NCI-H2196 (cell line): ENCODE results near the gene GAS2L2.
"Not testable (repeated sequence)": the region's sequence is repeated elsewhere in the genome, so short reads cannot be mapped to it uniquely, and the experiment has no call there.

ENCODE experiments used
- DNase-seq: peaks from one replicate; lab custom pipeline; 2025; ENCODE audit not compliant: unreplicated experiment; lab: John Stamatoyannopoulos, UW

The GAS2L2 gene

DNA sequence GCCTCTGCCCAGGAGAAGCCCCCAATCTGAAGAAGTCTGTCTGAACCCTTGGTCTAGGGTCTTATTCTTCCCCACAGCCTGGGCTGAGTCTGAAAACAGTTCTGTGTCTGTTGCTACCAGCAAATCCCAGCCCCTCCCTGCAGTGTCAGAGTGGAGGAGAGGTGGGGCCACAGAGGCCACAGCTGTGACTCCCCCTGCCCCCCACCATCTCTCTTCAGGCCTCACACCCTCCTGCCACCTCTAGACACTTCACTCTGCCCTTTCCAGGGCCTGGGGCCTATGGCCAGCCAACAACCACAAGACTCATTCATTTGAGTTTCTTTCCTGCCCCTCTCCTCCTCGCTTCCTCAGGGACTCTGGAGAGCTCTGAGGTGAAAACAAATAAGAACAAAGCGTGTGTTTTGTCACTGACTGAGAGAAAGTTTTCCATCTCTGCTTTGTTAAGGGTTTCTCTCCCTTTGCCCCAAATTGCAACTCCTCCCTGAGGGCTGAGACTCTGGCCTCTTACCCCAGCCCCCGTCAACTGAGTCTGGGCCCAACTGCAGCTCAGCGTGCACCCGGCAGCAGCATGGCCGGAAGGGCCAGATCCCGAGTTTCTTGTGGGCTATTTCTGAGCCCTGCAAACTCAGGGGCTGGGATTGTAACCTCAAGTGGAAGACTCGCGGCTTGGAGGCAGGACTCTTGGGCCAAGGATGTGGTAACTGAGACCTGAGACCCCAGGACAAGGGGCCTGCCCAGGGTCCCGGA lies 20.8 kb upstream of the GAS2L2 start:
- DNase-seq = no peak

DNA sequence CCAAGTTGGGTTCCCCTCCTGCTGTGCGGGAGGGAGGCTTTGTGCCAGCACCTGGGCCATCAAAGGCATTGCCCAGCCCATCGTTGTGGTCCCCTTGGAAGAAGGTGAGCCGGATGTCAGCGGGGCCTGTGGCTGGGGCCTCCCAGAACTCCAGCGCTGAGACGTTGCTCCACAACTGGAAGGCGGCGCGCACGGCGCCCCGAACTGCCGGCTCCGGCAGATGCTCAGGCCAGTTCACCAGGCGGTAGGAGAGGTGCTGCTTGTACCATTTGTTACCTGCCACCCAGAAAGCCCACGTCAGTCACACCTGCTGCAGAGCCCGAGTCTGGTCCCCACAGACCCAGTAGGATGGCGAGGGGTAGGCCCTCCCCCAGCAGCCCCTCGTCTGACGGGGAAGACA lies 20.1 kb upstream of the GAS2L2 start:
- DNase-seq = no peak

DNA sequence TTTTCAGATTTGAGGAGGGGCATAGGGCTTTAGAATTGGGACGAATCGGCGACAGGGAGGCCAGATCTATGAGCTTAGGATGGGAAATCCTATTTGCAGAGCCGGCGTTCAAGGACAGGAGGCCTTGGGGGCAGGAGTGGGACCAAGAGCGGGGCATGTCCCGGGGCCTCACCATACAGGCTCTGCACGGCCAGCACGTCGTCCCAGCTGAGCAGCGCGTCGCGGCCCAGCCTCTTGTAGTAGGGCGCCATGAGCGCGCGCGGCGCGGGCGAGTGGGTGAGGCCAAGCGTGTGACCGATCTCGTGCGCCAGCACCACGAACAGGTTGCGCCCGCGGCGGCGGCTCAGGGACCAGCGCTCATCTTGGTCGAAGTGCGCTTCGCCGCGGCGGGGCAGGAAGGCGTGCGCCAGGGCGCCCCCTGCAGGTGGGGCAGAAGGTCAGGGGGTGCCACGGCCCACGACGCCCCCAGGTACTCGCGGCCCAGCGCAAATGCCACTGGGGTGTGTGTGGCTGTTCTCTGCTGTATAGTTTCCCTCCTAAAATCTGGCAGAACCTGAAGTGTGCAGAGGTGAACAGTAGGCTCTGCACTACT lies 17.0 kb upstream of the GAS2L2 start:
- no peak for DNase-seq

DNA sequence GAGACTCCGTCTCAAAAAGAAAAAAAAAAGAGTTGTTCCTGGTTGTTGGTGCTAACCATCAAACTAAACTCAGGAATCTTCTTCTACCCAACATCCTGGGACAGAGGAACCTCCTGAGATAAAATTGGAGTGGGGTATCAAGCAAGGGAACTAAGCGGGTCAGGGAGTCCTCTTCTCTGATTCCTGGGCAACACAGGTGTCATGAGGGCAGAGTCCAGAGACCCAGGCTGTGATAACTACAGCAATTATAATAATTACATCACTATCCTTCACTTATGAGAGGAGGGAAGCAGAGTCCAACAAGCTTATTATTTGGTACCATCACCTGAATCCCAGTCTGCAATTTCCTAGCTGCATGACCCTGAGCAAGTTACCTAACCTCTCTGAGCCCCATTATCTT lies 15.8 kb upstream of the GAS2L2 start:
- DNase-seq = no peak

DNA sequence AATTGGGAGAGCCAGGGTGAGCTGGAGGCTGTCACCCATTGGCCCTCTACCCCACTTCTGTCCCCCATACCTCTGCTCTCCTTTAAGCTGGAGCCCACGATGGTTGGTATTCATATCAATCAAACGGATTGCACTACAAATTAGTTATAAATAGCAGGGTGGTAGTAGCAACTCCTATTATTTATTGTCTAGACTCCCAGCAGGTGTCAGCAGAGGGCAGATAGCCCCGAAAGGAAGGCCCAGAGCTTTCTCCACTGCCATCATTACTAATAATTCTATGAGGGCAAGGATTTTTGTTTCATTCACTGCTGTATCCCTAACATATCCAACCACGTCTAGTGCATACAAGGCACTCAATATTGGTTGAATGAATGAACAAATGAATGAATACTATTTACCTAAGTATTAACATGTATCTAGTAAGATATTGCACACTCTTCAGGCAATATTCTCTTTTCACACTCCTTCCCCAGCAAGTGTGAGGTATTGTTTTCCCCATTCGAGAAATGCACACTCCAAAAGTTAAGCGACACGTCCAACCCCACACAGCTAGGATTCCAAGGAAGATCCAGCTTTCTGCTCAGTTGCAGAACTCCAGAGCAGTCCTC lies 14.0 kb upstream of the GAS2L2 start:
- DNase-seq = peak; percentile 15

DNA sequence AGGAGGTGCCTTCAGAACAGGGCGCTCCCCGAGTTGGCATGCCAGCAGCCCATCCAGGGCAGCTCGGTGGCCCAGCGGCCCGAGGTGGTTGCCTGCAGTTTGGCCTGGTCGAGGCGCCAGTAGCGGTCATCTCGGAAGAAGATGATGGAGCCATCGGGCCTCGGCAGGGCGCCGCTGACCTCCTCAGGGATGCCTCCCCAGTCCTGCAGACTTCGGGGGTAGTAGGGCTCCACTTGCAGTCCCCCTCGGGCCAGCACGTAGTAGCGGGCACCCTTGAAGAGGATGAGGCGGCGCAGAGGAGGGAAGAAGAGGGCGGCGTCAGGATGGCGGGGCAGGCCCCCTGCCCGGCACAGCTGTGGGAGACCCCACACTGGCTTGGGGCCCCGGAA lies 13.4 kb upstream of the GAS2L2 start:
- no peak for DNase-seq

DNA sequence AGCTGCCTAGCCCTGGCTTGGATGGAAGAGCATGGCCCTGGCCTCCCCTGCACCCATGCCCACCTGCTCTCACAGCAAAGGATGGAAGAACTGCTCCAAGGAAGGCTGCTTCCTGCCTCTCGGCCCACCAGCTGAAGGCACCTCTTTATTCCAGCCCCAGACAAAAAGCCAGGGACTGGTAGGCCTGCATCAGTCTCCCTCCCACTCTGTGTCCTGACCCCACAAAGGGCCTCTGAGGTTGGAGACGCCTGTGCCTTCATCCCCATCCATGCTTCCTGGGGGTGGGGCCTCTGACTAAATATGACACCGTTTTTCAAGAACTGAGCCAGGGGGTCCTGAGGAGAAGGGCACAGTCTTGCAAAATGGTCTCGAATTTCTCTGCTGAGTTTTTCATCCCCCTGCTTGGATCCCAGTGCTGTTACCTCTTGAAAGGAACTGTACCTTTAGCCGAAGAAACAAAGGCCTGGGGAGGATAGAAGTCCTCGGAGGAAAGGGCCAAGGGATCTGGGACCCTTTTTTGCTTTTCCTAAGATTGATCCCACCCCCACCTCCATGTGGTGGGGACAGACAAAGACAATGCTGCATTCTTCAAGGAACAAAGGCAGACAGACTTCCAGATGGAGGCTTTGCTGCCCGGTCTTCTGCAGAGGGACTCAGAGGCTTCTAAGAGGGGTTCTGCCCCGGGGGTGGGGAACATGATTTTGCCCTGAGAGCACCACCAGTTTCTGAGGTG lies 12.9 kb upstream of the GAS2L2 start:
- no peak for DNase-seq

DNA sequence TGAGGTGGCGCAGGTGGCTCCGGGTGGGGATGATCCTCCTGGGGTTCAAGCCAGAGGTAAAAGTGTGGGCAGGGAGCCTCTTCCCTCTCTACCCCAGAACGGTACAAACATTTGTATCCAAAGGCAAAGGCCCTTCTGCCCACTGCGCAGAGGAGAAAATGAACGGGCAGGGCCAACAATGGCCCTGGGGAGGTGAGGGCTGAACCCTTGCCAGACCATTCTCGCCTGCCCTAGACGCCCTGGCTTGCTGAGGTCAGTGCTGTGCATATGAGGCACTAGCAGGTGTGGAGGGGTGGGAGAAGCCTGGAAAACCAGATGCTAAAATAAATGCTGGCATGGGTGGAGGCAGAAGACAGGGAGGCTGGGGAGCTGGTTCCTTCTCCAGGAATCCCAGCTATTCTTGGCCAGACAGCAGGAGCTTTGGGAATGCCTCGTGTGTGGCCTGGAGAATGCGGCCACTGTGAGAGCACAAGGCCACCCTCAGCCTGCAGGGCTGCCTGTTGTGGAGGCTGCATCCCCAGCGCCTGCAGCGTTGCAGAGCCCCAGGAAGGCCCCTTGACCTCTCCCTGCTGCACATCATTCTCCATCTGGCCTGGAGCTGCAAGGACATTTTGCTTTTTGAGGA lies 12.2 kb upstream of the GAS2L2 start:
- DNase-seq = no peak

DNA sequence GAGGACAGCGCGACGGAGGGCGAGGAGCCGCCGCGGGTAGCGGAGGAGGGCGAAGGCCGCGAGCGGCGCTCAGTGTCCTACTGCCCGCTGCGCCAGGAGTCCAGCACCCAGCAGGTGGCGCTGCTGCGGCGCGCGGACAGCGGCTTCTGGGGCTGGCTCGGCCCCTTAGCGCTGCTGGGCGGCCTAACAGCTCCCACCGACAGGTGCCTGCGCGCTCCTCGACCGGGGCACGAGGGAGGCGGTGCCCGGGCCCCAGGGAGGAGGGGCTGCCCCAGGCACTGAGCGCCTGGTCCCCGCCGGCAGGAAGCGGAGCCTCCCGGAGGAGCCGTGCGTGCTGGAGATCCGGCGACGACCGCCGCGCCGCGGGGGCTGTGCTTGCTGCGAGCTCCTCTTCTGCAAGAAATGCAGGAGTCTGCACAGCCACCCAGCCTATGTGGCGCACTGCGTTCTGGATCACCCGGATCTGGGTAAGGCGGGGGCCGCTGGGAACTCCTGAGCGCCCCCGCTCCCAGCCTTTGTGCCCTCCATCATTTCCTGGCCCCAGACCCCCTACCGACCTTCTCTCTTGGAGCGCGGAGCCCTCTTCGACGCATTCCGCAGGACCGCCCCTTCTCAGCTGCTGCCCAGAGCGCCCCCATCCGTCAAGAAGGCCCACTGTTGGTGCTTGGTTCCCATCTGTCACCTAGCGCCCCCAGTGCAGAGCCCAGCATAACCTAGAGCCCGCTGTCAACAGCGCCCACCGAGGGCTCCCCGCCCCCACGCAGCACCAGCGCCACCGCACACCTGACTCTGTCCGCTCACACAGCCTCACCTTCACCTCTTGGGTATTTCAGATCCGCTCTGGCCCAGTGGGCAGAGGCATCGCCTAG lies 11.3 kb upstream of the GAS2L2 start:
- peak; percentile 86 for DNase-seq

DNA sequence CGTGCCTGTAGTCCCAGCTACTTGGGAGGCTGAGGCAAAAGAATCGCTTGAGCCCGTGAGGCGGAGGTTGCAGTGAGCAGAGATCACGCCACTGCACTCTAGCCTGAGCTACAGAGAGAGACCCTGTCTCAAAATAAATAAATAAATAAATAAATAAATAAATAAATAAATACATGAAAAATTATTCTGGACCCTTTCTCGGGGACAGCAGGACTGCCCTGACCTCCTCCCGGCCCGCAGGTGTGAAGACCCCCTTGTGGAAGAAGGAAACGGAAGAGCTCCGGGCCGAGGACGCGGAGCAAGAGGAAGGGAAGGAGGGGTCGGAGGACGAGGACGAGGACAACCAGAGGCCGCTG lies 10.7 kb upstream of the GAS2L2 start:
- DNase-seq = no peak

DNA sequence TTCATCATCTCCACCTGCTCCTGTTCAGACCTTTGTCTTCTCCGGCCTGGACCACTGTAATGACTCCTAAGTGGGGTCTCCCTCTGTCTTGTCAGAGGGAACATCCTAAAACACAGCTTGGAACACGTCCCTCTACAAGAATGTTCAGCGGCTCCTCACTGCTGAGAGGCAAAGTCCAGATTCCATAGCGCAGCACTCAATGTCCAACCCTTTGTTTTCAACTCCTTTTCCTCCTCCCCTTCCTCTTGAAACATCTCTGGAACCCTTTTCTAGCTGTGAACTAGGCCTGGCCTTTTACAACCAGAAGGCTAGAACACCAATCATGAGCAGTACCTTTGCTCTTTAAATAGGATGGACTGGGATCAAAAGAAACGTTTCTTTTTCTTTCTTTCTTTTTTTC lies 8.6 kb upstream of the GAS2L2 start:
- DNase-seq = no peak

DNA sequence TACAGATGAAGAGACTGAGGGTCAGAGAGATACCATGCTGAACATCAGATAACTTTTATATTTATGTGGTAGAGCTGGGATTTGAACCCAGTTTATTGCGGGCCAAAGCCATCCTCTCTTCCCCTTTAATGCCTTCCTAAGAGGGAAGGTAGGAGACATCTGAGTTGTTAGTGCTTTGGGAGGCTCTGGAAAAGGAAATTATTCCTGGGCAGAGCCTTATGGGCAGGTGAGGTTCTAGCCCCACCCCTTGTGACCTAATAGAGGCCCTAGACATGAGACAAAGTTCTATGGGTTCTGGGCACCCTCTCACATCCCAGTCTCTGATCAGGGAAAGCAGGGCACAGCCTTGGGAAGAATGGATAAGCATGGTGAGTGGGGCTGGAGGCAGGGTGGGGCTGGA lies 7.5 kb upstream of the GAS2L2 start, which contains the start of gene C17orf50:
TSS of gene C17orf50 (plus strand) at position 301 of the 400 bp plus-strand sequence. CDS start at position 356, 55 bp downstream.
- no peak for DNase-seq

DNA sequence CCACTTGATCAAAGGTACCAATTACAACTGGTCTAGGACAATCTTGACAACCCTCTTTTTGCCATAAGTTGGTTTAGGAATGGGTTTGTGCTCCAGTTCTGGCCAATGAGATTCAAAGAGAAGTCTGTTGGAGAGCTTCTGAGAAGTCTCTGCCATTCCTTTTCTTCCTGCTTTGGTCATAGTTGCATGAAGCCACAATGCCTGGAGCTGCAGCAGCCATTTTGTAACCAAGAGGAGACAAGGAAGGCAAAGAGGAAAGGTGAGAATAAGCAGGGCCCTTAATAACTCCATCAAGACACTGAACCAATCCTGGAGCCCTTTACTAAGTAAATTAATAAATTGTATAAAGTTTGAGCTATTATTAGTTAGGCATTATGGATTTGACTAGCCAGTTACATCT lies 4.2 kb upstream of the GAS2L2 start:
- DNase-seq = no peak

DNA sequence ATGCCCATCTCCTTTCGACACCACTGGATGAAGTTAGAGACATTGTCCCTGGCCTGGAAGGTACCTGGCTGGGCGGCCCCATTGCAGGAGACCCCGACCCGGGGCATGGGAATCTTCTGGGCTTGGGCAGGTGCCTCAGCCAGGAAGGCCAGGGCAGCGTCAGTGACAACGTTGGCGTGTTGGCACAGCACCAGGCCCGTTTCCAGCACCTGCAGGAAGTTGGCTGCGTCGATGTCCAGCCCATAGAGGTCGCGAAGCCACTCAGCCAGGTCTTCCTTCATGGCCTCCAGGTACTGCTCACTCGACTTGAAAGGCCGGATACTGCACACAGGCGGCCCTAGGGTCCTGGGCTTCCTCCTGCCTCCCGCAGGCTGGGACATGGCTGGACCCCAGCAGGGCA lies 568 bp downstream of the GAS2L2 start:
- peak; percentile 21 for DNase-seq

DNA sequence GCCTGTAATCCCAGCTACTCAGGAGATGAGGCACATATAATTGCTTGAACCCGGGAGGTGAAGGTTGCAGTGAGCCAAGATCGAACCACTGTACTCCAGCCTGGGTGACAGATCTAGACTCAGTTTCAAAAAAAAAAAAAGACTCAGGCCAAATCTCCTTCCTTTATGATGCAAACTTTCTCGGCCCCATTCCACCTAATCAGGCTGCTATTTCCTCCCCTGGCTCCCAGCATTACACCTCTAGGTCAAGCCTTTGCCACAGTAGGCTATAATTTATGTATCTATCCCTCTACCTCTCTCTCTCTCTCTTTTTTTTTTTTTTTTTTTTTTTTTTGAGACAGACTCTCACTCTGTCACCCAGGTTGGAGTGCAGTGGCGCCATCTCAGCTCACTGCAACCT lies 1.5 kb downstream of the GAS2L2 start:
- not testable (repeated sequence) for DNase-seq

DNA sequence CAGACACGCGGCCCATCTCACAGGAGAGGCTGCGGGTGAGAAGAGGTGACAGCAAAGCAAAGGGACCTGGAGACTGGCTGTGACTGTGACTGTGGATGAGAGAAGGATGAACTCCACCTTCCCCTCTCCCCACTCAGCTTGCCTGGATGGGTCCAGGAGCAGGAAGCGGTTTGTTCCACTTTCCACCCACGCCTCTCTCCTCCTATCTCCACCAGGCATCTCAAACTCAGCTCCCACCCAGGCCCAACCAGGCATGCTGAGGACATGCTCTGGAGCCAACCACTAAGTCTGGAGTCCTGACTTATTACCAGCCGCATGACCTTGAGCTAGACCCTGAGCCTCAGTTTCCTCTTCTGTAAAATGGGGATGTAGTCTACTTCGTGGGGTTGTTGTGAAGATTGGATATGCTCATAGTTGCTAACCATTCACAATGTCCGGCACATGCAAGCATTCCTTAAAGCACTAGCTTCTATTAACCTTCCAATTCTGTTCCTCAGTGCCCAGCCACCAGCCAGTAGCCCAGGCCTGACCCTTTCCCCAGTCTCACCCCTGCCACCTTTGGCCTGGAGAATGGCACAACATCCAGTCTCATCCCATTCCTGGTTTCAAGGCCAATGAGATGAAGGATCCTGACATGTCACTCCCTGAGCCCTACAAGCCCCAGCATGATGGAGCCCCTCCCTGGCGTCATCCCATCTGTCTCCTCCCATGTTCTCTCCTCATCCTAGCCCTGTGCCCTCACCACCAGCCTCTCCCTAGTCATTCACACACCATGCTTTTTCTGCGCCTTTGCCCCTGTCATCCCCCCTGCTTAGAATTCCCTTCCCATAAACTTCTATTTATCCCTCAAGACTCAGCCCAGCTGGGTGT lies 2.3 kb downstream of the GAS2L2 start:
- DNase-seq = no peak

DNA sequence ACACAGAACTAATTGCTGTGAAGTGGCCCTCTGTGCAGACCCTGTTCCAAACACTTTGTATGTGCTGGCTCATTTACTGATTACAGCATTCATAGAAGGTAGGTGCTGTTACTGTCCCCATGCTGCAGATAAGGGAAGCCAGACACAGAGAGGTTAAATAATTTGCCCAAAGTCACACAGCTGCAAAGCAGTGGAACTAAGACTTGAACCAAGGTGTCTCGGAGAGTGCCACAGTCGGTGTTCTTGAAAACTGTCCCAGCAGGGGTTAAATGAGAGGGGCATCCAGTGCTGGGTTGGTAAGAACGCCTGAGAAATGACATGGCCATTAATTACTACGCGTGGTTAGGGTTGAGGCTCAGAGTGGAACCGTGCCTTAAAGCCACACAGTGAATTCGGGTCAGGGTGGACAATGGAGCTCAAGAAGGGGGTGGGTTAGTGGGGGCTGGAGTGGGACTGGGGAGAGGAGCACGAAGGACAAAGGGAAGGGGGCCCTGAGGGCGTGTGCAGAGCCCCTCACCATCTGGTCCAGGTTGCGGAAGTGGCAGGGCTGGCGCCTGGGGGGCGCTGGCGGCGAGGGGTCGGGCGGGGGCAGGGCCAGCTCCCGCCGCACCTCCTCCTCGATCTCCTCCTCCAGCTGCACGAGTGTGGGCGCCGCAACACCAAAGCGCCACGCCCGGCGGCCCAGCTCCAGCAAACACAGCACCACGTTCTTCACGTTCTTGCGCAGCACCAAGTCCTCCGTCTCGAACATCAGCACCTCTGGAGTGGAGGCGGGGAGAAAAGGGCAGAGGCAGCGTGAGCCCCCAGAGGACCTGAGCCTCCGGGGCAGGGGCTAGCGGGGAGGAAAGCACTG lies 3.3 kb downstream of the GAS2L2 start:
- DNase-seq = no peak

DNA sequence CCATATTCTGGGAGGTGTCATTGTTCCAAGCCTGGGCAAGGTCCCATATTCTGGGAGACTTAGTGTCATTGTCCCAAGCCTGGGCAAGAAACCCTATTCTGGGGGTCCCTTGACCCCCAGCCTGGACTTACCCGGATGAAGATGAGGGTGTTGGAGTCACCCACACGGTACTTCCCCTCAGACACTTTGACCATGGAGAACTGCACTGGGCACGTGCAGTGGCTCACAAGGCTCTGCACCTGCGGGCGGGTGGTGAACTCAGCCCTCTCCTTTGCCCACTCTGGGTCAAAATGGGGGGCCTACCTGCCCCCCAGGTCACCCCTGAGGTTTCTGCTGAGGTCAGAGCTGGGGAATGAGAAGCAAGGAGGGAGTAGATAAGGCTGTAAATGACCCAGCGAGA lies 4.1 kb downstream of the GAS2L2 start:
- DNase-seq = no peak
